IPS DF 19.7 (cell line): ENCODE results near the gene RBM20.
"Not testable (repeated sequence)": the region's sequence is repeated elsewhere in the genome, so short reads cannot be mapped to it uniquely, and the experiment has no call there.

Experiments used
- DNase-seq: peaks from one replicate; pipeline ENCODE4 v3.0.0-alpha.2; 2013; ENCODE audit warnings: low read depth, low spot score

The RBM20 gene

GRCh38 chr10:110648692-110649346, 4.7 kb downstream of the RBM20 start:
- no peak for DNase-seq

DNA sequence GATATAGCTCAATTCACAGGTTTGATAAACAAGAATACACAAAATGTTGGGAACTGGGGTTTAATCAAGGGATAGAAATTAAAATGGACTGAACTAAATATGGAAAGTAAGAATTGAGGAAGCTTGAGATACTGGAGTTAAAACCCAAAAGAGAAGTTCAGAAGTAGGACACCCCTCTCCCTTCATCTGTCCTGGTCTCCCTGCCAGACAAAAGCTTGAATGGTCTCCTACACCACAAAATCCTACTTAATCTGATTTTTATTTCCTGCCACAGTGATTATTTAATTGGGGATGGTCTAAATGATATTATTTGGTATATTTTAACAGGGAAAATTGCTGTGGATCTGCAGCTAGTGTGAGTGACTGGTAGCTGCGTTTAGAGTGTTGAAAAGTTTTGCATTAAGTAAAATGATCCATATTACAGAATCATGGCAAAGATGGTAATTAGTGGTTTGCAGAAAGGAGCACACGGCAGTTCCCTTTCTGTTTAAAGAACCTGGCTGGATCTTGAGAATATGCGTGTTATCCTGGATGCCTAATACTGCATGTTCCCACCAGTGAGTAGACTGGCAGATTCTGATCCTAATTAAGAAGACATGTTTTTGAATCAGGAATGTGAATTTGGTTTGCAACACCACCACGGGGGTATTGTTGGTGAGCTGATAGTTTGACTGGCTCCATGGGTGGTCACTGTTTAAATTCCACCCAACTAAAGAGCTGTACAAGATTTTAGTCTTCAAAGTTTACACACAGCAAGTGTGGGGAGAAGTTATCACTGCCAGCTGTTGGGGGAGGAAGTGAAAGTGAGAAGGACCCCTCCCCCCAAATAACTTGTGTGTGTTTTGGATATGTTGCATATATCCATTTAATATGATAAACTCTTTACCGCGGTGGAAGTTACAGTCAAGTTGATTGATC, 5.5 kb downstream of the RBM20 start:
- DNase-seq: no peak

GRCh38 chr10:110650265-110650668, 6.1 kb downstream of the RBM20 start:
- no peak for DNase-seq

DNA sequence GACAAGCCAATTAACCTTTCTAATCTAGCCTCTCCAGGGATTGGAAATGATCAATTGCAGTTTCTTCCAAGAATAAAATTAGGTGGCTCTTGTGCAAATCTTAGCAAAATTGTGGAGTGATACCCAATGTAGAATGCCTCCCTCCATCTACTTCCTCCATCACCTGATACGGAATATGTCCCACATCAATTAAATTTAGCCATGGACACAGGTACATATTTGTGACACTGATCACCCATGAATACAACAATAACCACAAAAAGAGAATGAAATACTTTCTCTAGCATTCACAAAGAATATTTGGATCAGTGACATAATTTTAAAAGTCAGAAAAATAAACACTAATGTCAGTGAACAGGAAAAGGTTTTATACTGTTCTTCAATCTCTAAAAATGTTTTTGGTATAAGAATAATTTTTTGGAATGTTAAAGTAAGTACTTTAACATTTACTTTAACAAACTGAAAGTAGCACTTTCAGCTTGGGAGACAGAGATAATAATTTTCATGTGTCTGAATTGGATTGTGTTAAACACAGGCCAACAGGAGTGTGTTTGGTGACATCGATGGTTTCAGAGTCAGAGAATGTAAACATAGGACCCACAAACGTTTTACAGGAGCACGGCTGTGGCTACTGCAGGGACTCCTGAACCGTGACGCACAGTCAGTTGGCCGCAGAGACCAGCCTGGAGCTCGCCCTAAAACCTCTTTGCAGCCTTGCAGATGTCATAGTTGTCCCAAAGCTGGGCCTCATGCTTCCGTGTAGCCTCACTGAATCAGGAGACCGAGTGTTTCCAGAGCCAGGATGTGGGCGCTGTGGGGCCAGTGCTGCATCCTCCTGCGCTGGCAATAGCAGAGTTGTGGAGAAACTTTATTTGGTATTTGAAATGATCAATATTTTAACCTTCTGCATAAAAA, 7.2 kb downstream of the RBM20 start:
- no peak for DNase-seq

DNA sequence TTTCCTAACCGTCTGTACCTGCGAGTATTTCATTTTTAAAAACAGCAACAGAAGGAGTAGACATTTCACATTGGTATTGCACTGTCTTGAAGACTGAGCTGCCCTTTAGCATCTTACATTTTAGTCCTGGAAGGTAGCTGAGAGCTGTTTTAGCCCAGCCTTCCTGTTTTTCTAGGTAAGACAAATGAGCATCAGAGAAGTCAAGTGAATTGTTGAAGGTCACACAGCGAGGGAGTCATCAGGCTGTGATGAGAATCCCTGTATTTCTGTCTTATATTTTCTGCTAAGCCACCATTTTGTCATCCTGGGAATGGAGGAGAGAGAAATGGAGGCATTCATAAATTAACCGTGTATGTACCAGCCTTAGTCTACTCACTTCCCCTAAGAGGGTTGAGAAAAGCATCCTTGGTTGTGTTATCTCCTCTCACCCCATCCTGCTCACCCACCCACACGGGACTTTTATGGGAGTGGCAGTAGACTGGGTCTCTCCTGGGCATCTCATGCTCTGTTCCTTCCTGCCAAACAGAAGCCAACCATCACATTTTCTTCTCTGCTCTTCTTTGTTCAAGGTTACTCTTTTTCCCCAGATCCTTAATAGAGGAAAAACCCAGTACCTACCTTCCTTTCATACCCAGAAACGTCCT, 8.5 kb downstream of the RBM20 start:
- no peak for DNase-seq

- no peak for DNase-seq
Measured at GRCh38 chr10:110655320-110655719, 11.2 kb downstream of the RBM20 start.

GRCh38 chr10:110656612-110657011, 12.5 kb downstream of the RBM20 start:
- no peak for DNase-seq

DNA sequence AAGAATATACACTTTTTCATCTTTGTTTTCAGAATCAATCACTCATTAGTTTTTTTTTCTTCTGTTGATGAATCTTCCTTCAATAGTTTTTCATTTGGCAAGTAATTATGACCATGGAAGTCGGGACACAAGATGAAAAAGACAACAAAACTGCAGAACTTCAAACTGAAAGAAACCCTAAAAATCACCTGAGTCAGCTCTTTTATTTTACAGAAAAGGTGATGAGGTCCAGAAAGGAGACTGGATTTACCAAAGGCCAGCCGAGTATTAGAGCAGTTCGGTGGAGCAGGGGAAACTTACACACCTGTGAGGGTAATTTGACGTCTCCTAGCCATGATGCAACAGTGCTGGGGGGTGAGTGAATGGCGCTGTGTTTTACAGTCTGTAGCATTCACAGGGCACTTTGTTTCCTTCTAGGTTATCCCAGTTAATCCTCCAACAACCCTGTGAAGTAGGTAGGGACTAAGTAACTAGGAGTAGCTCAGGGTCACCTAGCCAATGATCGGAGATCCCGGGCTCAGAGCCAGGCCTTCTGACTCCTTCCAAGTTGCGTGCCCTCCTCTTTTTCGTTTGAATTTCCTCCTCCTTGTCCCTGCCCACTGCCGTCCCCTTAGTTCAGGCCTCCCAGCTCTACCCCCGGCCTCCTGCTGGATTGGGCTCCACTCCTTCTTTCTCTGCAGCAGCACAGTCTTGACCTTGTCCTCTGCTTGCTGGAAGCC, 14.0 kb downstream of the RBM20 start:
- DNase-seq: no peak

GRCh38 chr10:110659558-110659957, 15.4 kb downstream of the RBM20 start:
- no peak for DNase-seq

- DNase-seq: not testable (repeated sequence)
Measured at GRCh38 chr10:110660289-110660688, 16.2 kb downstream of the RBM20 start.

DNA sequence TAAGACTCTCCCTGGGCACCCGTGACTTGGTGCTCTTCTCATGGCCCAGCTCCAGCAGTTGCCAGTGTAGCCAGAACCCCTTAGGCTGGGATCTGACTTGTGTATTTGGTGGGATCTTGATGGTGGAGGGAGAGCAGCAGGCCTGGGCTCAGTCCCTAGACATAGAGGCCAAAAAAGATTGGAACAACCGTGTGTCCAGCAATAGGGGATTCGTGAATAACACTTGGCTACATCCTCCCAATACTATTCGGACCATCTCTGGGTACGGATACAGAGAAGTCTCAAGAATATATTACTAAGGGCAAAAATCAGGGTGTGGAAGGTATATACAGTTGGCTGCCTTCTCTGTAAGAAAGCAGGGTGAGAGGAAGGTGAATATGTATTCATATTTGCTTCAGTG, 17.2 kb downstream of the RBM20 start:
- no peak for DNase-seq

DNA sequence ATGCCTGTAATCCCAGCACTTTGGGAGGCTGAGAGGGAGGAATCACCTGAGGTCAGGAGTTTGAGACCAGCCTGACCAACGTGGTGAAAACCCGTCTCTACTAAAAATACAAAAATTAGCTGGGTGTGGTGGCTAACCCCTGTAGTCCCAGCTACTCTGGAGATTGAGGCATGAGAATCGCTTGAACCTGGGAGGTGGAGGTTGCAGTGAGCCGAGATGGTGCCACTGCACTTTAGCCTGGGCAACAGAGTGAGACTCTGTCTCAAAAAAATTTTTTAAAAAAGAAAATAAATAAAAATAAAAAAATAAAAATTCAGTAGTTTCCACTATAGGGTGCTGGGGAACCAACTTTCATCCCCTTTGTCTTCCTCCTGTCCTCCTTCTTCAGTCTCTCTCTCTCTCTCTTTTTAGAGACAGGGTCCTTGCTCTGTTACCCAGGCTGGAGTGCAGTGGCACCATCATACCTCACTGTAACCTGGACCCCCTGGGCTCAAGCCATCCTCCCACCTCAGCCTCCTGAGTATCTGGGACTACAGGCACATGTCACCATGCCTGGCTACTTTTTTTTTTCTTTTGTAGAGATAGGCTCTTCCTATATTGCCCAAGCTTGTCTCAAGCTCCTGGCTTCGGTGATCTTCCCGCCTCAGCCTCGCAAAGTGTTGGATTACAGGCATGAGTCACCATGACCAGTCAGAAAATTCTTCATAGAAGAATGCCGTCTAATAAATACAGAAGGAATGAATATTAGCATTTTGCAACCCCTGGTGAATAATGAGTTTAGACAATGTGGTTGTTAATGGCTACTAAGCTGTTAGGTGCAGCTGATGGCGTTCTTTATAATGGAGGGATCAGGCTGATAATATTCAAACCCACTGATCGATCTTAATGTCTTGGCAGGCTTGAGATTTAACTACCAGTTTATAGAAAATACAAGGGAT, 20.6 kb downstream of the RBM20 start:
- DNase-seq: no peak

DNA sequence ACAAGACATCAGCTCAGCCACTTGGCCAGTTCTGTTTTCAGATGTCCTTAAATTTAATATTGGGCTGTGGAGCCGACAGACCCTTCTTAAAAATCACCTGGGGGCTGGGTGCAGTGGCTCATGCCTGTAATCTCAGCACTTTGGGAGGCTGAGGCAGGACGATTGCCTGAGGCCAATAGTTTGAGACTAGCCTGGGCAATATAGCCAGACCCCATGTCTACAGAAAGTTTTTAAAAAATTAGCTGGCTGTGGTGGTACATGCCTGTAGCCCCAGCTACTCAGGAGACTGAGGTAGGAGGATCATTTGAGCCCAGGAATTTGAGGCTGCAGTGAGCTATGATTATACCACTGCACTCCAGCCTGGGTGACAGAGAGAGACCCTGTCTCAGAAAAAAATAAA, 22.1 kb downstream of the RBM20 start:
- DNase-seq: not testable (repeated sequence)

DNA sequence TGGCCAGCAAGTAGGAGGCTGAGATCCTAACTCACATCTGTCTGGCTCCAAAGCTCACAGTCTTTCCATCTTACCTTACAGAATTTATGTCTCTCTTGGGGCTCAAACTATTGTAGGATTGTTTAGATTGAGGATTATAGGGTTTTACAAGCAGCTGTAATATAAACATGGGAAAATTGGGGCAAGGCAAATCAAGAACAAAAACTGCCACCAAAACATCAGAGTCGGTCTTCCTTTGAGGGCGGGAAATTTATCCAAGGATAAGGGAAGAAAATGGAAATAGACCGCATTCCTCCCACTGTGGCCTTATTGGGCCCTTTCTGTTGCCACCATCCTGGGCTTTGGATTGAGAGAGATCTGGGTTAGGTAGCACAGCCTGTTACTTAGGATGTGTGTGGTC, 22.5 kb downstream of the RBM20 start:
- no peak for DNase-seq

DNA sequence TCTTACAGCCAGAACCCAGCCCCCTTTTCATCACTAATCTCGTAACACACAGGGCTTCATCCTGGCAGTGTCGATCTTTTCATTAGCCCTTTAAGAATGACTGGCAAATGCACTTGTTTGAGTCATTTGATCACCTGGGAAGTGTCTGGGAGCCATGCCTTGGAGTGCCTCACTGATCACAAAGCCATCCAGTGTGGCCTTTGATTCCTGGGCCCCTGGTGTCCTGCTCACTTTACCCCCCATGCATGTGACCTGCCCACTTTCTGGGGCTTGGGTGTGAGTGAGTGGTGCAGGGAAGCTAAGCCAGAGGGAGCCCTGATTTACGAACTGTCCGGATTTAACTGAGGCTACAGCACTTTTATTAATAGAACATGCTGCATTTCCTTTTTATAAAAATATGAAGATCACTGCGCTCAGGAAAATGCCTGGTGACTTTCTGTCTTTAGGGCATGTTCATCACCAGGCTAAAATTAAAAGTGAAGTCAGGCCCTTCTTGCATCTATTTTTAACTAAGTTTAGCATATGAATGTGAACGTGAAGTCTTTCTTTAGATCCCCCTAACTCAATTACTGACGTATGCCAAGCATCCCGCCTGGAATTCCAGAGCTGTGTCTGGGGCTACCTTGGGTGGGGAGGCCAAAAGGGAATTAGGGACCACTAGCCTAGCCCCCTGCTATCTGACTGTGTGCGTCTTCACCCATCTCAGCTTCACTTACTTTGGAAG, 23.6 kb downstream of the RBM20 start:
- DNase-seq: no peak

GRCh38 chr10:110668443-110668842, 24.3 kb downstream of the RBM20 start:
- no peak for DNase-seq

- DNase-seq: no peak
Measured at GRCh38 chr10:110670335-110670734, 26.2 kb downstream of the RBM20 start.

GRCh38 chr10:110671788-110672579, 27.8 kb downstream of the RBM20 start:
- DNase-seq: no peak
